GM23338 (cell line): ENCODE data around the gene SHISA6. TPM values are rescaled to one million over a fixed set of nuclear protein-coding genes. Genes with fewer than 3 reads are reported as not detected.

Source experiments
- ATAC-seq: fragments of 200-7000 bp; cut with Tn5 transposase; 3 replicates; pipeline ENCODE4 v1.9.1; 2020
- DNase-seq: peaks from one replicate; pipeline ENCODE4 v3.0.0-alpha.2; 2015; ENCODE audit warnings: low spot score
- H2AFZ ChIP-seq: fragments of 200-600 bp; sonication (generic); 2 replicates; pipeline ENCODE4 v1.8.0; 2016; ENCODE audit warnings: antibody characterized with exemption, mild to moderate bottlenecking, moderate library complexity
- H3F3A ChIP-seq: fragments of 200-600 bp; sonication (generic); replicated peaks from 2 replicates; pipeline ENCODE4 v1.8.0; 2017; ENCODE audit warnings: antibody characterized with exemption, mixed run types, low read depth
- H3K27ac ChIP-seq: fragments of 200-600 bp; sonication (generic); 2 replicates; pipeline ENCODE4 v1.6.1; 2016; ENCODE audit warnings: low read depth
- H3K27me3 ChIP-seq: fragments of 200-600 bp; sonication (generic); 2 replicates; pipeline ENCODE4 v1.8.0; 2016; ENCODE audit warnings: mild to moderate bottlenecking, mixed run types, moderate library complexity; ENCODE audit not compliant: insufficient read depth
- H3K36me3 ChIP-seq: fragments of 200-600 bp; sonication (generic); 2 replicates; pipeline ENCODE4 v1.8.0; 2016; ENCODE audit warnings: mild to moderate bottlenecking; ENCODE audit not compliant: insufficient read depth
- H3K4me1 ChIP-seq: fragments of 200-600 bp; sonication (generic); 2 replicates; pipeline ENCODE4 v1.8.0; 2016; ENCODE audit warnings: mild to moderate bottlenecking, moderate library complexity; ENCODE audit not compliant: insufficient read depth
- H3K4me2 ChIP-seq: fragments of 200-600 bp; sonication (generic); 2 replicates; pipeline ENCODE4 v1.7.1; 2017; ENCODE audit warnings: mixed run types
- H3K4me3 ChIP-seq: fragments of 200-600 bp; sonication (generic); 2 replicates; pipeline ENCODE4 v1.6.1; 2016; ENCODE audit warnings: mixed run types
- H3K79me2 ChIP-seq: fragments of 200-600 bp; sonication (generic); replicated peaks from 2 replicates; pipeline ENCODE4 v1.8.0; 2017; ENCODE audit warnings: mild to moderate bottlenecking; ENCODE audit not compliant: insufficient read depth
- H3K9me2 ChIP-seq: fragments of 200-600 bp; sonication (generic); 2 replicates; pipeline ENCODE4 v1.8.0; 2017; ENCODE audit not compliant: insufficient read depth
- H4K20me1 ChIP-seq: fragments of 200-600 bp; sonication (generic); replicated peaks from 2 replicates; pipeline ENCODE4 v1.8.0; 2017; ENCODE audit warnings: mild to moderate bottlenecking; ENCODE audit not compliant: insufficient read depth
- H3K27ac Mint-ChIP-seq: 2 replicates; pipeline ENCODE4 v1.8.0; 2020; ENCODE audit warnings: inconsistent platforms, mild to moderate bottlenecking, moderate library complexity, mixed read lengths
- H3K27me3 Mint-ChIP-seq: 3 replicates; pipeline ENCODE4 v1.8.0; 2022; ENCODE audit warnings: low read depth, mild to moderate bottlenecking, moderate library complexity, mixed read lengths, inconsistent platforms; ENCODE audit not compliant: insufficient read depth, poor library complexity
- H3K36me3 Mint-ChIP-seq: 3 replicates; pipeline ENCODE4 v1.8.0; 2021; ENCODE audit warnings: low read depth, mild to moderate bottlenecking, inconsistent platforms, moderate library complexity, mixed read lengths
- H3K4me1 Mint-ChIP-seq: 3 replicates; pipeline ENCODE4 v1.8.0; 2020; ENCODE audit warnings: mild to moderate bottlenecking, inconsistent platforms, mixed read lengths
- H3K4me3 Mint-ChIP-seq: 3 replicates; pipeline ENCODE4 v1.8.0; 2021; ENCODE audit warnings: moderate library complexity, mild to moderate bottlenecking, inconsistent platforms, mixed read lengths
- H3K9me3 Mint-ChIP-seq: 3 replicates; pipeline ENCODE4 v1.8.0; 2020; ENCODE audit warnings: moderate library complexity, mild to moderate bottlenecking, inconsistent platforms, mixed read lengths
- CTCF ChIP-seq, 2 experiments: fragments of 200-600 bp in 1 of 2; sonication (generic) in 1 of 2; conservative IDR thresholded peaks; 2 replicates each; pipeline versions ENCODE4 v1.5.1 to v1.6.1; 2016 to 2017; ENCODE audit warnings: antibody characterized with exemption in 2 of 2, low read depth in 2 of 2, mild to moderate bottlenecking in 2 of 2, moderate library complexity in 1 of 2
- EZH2 ChIP-seq: fragments of 200-600 bp; sonication (generic); IDR thresholded peaks from one replicate; pipeline ENCODE4 v1.8.0; 2017; ENCODE audit warnings: antibody characterized with exemption, mild to moderate bottlenecking, low read depth; ENCODE audit not compliant: unreplicated experiment
- NANOG ChIP-seq: IDR thresholded peaks from 2 replicates; pipeline ENCODE4 v1.6.1; 2016; ENCODE audit warnings: antibody characterized with exemption, borderline replicate concordance
- POLR2AphosphoS5 ChIP-seq: IDR thresholded peaks from 2 replicates; pipeline ENCODE4 v1.6.1; 2016; ENCODE audit warnings: antibody characterized with exemption, low read depth
- REST ChIP-seq: IDR thresholded peaks from one replicate; pipeline ENCODE4 v1.6.1; 2018; ENCODE audit warnings: antibody characterized with exemption; ENCODE audit not compliant: unreplicated experiment
- STAT1 ChIP-seq: IDR thresholded peaks from one replicate; pipeline ENCODE4 v1.6.1; 2016; ENCODE audit warnings: antibody characterized with exemption; ENCODE audit not compliant: unreplicated experiment
- ZNF331 ChIP-seq: fragments of 250-450 bp; sonication (Bioruptor Pico); IDR thresholded peaks from 2 replicates; pipeline ENCODE4 v1.5.0; 2020; ENCODE audit warnings: low read depth, mild to moderate bottlenecking, moderate library complexity
- polyA plus RNA-seq: library from polyadenylated mRNA; unstranded; fragments of >200 nt; fragmentation: Nextera tagmentation; extraction: Ambion mirVana; gene quantifications from 2 replicates; pipeline ENCODE4 v1.2.1, GENCODE V29; 2016
- total RNA-seq: library from RNA; depleted of rRNA; stranded (reverse); fragments of >200 nt; shearing (Covaris generic); gene quantifications from 2 replicates; pipeline ENCODE4 v1.2.3, GENCODE V29; 2014

Gene SHISA6
- total and polyA plus RNA-seq, 2 experiments from 2014 or later, result 0.52 TPM; not detected in 1

DNA sequence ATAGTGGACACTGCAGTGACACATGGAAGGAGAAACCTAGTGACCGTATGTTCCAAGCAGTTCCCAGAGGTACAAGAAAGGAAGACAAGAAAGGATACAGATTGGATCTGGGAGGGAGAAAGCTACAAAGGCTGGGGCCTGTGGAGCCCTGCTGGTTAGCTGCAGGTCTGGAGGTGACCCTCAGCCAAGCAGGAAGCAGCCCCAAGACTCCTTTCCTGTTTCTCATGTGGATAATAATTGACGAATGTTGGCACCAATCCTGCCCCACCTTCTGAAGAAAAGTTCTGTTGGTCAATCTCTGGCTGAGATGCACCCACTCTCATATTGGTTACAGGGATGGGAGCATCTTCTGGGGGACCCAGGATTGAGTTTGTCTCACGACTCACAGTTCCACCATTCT, 99.8 kb downstream of the SHISA6 start:
- Histone ChIP-seq H3K36me3 (peaks cover 9% of the 10 kb centered on the region), H2AFZ (no peak overlapping the region), H3F3A (no peaks in the 10 kb centered on the region), H4K20me1 (no peaks in the 10 kb centered on the region), H3K9me2 (no peaks in the 10 kb centered on the region), H3K27me3 (no peaks in the 10 kb centered on the region), H3K79me2 (no peaks in the 10 kb centered on the region), H3K4me1 (no peaks in the 10 kb centered on the region), H3K4me2 (no peak overlapping the region), H3K4me3 (no peak overlapping the region), H3K27ac (no peak overlapping the region)
- no peak for TF ChIP-seq REST
- Mint-ChIP-seq H3K27me3 (peaks cover 2% of the 10 kb centered on the region), H3K9me3 (peaks cover 99% of the 10 kb centered on the region), H3K4me1 (no peaks in the 10 kb centered on the region), H3K36me3 (peaks cover 39% of the 10 kb centered on the region), H3K27ac (no peak overlapping the region), H3K4me3 (no peak overlapping the region)
- ATAC-seq (no peak), DNase-seq (no peak)

GRCh38 chr17:11342138-11342537, 101.1 kb downstream of the SHISA6 start:
- H3K36me3 Mint-ChIP-seq, result peaks cover 37% of the 10 kb centered on the region
- Histone ChIP-seq H3K27me3 (no peaks in the 10 kb centered on the region), H4K20me1 (no peaks in the 10 kb centered on the region), H3K9me2 (no peaks in the 10 kb centered on the region), H2AFZ (no peak overlapping the region), H3K27ac (no peak overlapping the region), H3K4me1 (no peaks in the 10 kb centered on the region), H3K36me3 (peaks cover 9% of the 10 kb centered on the region), H3K79me2 (no peaks in the 10 kb centered on the region), H3K4me3 (no peak overlapping the region), H3K4me2 (no peak overlapping the region), H3F3A (no peaks in the 10 kb centered on the region)
- no peaks in the 10 kb centered on the region for H3K4me1 Mint-ChIP-seq
- no peak overlapping the region for H3K27ac Mint-ChIP-seq
- DNase-seq (no peak), ATAC-seq (no peak)
- no peak overlapping the region for H3K4me3 Mint-ChIP-seq
- TF ChIP-seq ZNF331 (CRISPR knock-in tag), result no peak
- no peak for TF ChIP-seq NANOG
- TF ChIP-seq STAT1, result no peak
- peaks cover 98% of the 10 kb centered on the region for H3K9me3 Mint-ChIP-seq
- peaks cover 2% of the 10 kb centered on the region for H3K27me3 Mint-ChIP-seq

GRCh38 chr17:11349106-11349505, 108.1 kb downstream of the SHISA6 start:
- no peak for DNase-seq
- peaks cover 5% of the 10 kb centered on the region for H3K27me3 Mint-ChIP-seq
- no peak overlapping the region for H2AFZ ChIP-seq
- H3K4me2 ChIP-seq, result no peak overlapping the region
- H3K27me3 ChIP-seq, result no peaks in the 10 kb centered on the region
- peaks cover 96% of the 10 kb centered on the region for H3K9me3 Mint-ChIP-seq
- H3K4me3 Mint-ChIP-seq, result no peak overlapping the region
- H3K27ac Mint-ChIP-seq, result no peak overlapping the region
- no peaks in the 10 kb centered on the region for H3K9me2 ChIP-seq
- no peaks in the 10 kb centered on the region for H3K4me1 Mint-ChIP-seq
- no peak overlapping the region for H3K4me3 ChIP-seq
- no peak overlapping the region for H3K27ac ChIP-seq
- no peaks in the 10 kb centered on the region for H3K4me1 ChIP-seq
- H3K36me3 Mint-ChIP-seq, result peaks cover 43% of the 10 kb centered on the region
- H3F3A ChIP-seq, result no peaks in the 10 kb centered on the region
- peaks cover 11% of the 10 kb centered on the region for H3K36me3 ChIP-seq
- no peak for TF ChIP-seq POLR2AphosphoS5
- no peak for TF ChIP-seq EZH2
- TF ChIP-seq CTCF (conservative IDR thresholded peaks at IDR 0.05; ENCODE audit: low read depth in 2 of 2), result no peak
- no peaks in the 10 kb centered on the region for H4K20me1 ChIP-seq
- no peak for ATAC-seq
- no peaks in the 10 kb centered on the region for H3K79me2 ChIP-seq
